ENCODE data around the gene CMTM4.

- TF ChIP-seq CTCF (IDR thresholded peaks at IDR 0.05; ENCODE audit: insufficient read depth, low read length, poor library complexity, severe bottlenecking) (no peak), EZH2phosphoT487 (conservative IDR thresholded peaks at IDR 0.05; ENCODE audit: low read length) (no peak)
Measured at GRCh38 chr16:66605979-66606751, 90.4 kb downstream of the CMTM4 start.

Data from SU-DHL-6 (cell line).